Suprapubic skin (tissue), 4 donors: ENCODE data around the gene KREMEN1.

ENCODE experiments used
- CTCF ChIP-seq, 2 donors: fragments of 200-600 bp in 1 of 2; fragments of 450-650 bp in 1 of 2; sonication (generic) in 1 of 2; IDR thresholded peaks; one replicate each; pipeline ENCODE4 v1.5.1; 2016 to 2019; ENCODE audit warnings: antibody characterized with exemption in 2 of 2, mild to moderate bottlenecking in 1 of 2, moderate library complexity in 1 of 2
- EP300 ChIP-seq: sonication (generic); formaldehyde crosslinking; IDR thresholded peaks from one replicate; pipeline ENCODE4 v1.6.1; 2017; ENCODE audit warnings: antibody characterized with exemption
- POLR2A ChIP-seq, 2 donors: fragments of 450-650 bp; IDR thresholded peaks; one replicate each; pipeline ENCODE4 v1.6.1; 2017; ENCODE audit warnings: antibody characterized with exemption in 2 of 2, mild to moderate bottlenecking in 2 of 2, moderate library complexity in 2 of 2
- POLR2AphosphoS5 ChIP-seq, 3 donors: sonication (generic); formaldehyde crosslinking; IDR thresholded peaks; one replicate each; pipeline ENCODE4 v1.6.1; 2017; ENCODE audit warnings: antibody characterized with exemption in 3 of 3

GRCh38 chr22:29087012-29087411, 14.2 kb downstream of the KREMEN1 start:
- TF ChIP-seq CTCF (IDR thresholded peaks at IDR 0.05) (no peak), POLR2AphosphoS5 (IDR thresholded peaks at IDR 0.05) (no peak), POLR2A (IDR thresholded peaks at IDR 0.05) (no peak), EP300 (no peak)
